Tibial artery (tissue), 4 donors: ENCODE results near the gene ZNF594.
"Not testable (repeated sequence)": the region's sequence is repeated elsewhere in the genome, so short reads cannot be mapped to it uniquely, and the experiment has no call there.

Experiments used
- DNase-seq, 2 donors: peaks; one replicate each; pipeline ENCODE4 v3.0.0-alpha.2; 2019
- H3K27ac ChIP-seq, 2 donors: fragments of 200-600 bp; sonication (generic) in 1 of 2; 1 replicate in 1 of 2; 2 replicates in 1 of 2; pipeline ENCODE4 v1.5.1; 2018 to 2019; ENCODE audit warnings: mild to moderate bottlenecking in 1 of 2
- H3K27me3 ChIP-seq, 2 donors: fragments of 200-600 bp; sonication (generic) in 1 of 2; one replicate each; pipeline versions ENCODE4 v1.5.1 to v1.6.0; 2016 to 2019
- H3K36me3 ChIP-seq, 3 donors: fragments of 200-600 bp; sonication (generic) in 2 of 3; one replicate each; pipeline ENCODE4 v1.5.1; 2016 to 2019; ENCODE audit warnings: mild to moderate bottlenecking in 2 of 3
- H3K4me1 ChIP-seq, 4 donors: fragments of 200-600 bp; sonication (generic) in 2 of 4; 1 replicate in 3 of 4; 2 replicates in 1 of 4; pipeline ENCODE4 v1.5.1; 2016 to 2019
- H3K4me3 ChIP-seq, 2 donors: fragments of 200-600 bp; sonication (generic) in 1 of 2; 1 replicate in 1 of 2; 2 replicates in 1 of 2; pipeline ENCODE4 v1.5.1; 2018 to 2019; ENCODE audit warnings: mild to moderate bottlenecking in 2 of 2
- H3K9me3 ChIP-seq, 3 donors: fragments of 200-600 bp; sonication (generic) in 1 of 3; one replicate each; pipeline ENCODE4 v1.5.1; 2016 to 2019
- intact Hi-C: fragments of 100-400 bp; cut with DNase I; formaldehyde crosslinking; loops from one replicate; pipeline ENCODE4 v1.15.0; 2023; ENCODE audit warnings: low total_unique reads
- TF ChIP-seq, protein P1 (sequence below), 2 experiments: fragments of 200-600 bp in 1 of 2; fragments of 450-650 bp in 1 of 2; IDR thresholded peaks; one replicate each; pipeline ENCODE4 v1.5.1; 2017 to 2019; ENCODE audit warnings: antibody characterized with exemption in 2 of 2, mild to moderate bottlenecking in 1 of 2, moderate library complexity in 1 of 2

The ZNF594 gene

DNA sequence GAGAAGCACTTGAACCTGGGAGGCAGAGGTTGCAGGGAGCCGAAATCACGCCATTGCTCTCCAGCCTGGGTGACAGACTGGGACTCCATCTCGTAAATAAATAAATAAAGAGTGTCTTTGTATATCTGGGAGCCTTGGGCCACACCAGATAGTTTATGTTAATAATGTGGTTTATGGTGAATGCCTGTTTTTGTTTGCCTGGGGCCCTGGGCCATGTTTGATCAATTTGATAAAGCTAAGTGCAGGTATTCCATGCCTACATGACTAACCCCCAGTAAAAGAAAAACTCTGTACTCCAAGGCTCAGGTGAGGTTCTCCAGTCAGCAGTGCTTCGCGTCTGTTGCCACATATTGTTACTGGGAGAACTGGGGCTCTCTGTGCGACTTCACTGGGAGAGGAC is 27.9 kb upstream of the ZNF594 start:
- intact Hi-C loops, result no loop called here
- DNase-seq, result no peak

GRCh38 chr17:5217562-5217961 is 25.9 kb upstream of the ZNF594 start:
- H3K27ac ChIP-seq, H3K4me3 ChIP-seq, DNase-seq, H3K4me1 ChIP-seq, H3K27me3 ChIP-seq, intact Hi-C loops, H3K9me3 ChIP-seq: not testable (repeated sequence)
- H3K36me3 ChIP-seq, result peaks cover 24 to 35% (median 31%) of the 10 kb centered on the region in 3 donors

More for the DNA sequence above, 27.9 kb upstream of the ZNF594 start:
- no peak overlapping the region for H3K4me3 ChIP-seq
- TF ChIP-seq, protein P1, sequence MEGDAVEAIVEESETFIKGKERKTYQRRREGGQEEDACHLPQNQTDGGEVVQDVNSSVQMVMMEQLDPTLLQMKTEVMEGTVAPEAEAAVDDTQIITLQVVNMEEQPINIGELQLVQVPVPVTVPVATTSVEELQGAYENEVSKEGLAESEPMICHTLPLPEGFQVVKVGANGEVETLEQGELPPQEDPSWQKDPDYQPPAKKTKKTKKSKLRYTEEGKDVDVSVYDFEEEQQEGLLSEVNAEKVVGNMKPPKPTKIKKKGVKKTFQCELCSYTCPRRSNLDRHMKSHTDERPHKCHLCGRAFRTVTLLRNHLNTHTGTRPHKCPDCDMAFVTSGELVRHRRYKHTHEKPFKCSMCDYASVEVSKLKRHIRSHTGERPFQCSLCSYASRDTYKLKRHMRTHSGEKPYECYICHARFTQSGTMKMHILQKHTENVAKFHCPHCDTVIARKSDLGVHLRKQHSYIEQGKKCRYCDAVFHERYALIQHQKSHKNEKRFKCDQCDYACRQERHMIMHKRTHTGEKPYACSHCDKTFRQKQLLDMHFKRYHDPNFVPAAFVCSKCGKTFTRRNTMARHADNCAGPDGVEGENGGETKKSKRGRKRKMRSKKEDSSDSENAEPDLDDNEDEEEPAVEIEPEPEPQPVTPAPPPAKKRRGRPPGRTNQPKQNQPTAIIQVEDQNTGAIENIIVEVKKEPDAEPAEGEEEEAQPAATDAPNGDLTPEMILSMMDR (IDR thresholded peaks at IDR 0.05), result no peak
- no peaks in the 10 kb centered on the region for H3K9me3 ChIP-seq
- no peak overlapping the region for H3K27ac ChIP-seq
- no peaks in the 10 kb centered on the region for H3K4me1 ChIP-seq
- no peaks in the 10 kb centered on the region for H3K27me3 ChIP-seq
- peaks cover 24 to 47% (median 31%) of the 10 kb centered on the region in 3 donors for H3K36me3 ChIP-seq

DNA sequence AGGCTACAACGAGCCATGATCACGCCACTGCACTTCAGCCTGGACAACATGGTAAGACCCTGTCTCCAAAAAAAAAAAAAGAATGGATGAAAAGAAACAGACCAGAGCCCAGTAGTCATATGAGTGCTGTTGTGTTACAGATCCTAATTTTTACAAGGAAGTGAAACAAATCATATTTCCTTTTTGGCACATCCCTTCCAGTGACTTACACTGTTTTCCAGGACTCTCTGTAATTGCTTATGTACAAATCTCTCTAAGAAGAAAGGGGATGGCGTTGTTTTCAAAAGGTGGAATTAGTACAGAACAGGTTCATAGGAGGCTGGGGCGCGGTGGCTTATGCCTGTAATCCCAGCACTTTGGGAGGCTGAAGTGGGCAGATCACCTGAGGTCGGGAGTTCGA is 19.8 kb upstream of the ZNF594 start:
- peaks cover 16 to 31% (median 20%) of the 10 kb centered on the region in 3 donors for H3K36me3 ChIP-seq
- DNase-seq, result no peak
- TF ChIP-seq, protein P1 (IDR thresholded peaks at IDR 0.05), result no peak
- no peak overlapping the region for H3K4me3 ChIP-seq
- intact Hi-C loops, result no loop called here
- no peak overlapping the region for H3K27ac ChIP-seq
- no peaks in the 10 kb centered on the region for H3K9me3 ChIP-seq
- no peaks in the 10 kb centered on the region for H3K27me3 ChIP-seq
- H3K4me1 ChIP-seq, result no peaks in the 10 kb centered on the region

DNA sequence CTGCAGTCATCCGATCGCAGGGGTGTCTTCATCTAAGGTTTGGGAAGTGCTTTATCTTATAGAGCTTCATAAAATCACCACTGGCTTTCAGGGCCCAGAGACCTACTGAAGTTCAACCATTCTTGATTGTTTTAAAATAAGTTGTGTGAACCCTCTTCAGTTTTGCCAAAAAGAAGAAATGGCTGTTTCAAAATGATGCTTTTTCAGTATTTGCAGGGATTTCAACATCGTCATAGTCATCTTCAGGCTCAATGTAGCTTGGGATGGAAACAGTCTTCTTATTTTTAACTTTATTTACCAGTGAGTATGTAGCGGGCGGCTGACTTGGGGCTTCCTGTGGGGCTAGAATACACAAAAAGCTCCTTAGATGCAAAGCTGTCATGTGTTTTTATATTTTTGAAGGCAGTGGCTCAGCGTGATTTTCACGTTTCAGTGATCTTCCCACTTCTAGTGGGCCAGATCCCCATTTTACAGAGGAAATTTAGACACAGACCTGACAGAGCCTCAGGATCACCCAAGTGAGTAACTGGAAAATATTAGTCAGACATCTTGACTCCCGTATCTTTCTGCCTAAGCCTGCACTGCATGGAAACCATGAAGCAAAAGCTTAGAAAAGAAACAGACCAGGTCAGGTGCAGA is 19.1 kb upstream of the ZNF594 start:
- H3K36me3 ChIP-seq, result peaks cover 9 to 24% (median 13%) of the 10 kb centered on the region in 3 donors
- intact Hi-C loops, result no loop called here
- no peaks in the 10 kb centered on the region for H3K27me3 ChIP-seq
- H3K4me3 ChIP-seq, result no peak overlapping the region
- H3K27ac ChIP-seq, result no peak overlapping the region
- no peaks in the 10 kb centered on the region for H3K4me1 ChIP-seq
- no peak for DNase-seq
- no peaks in the 10 kb centered on the region for H3K9me3 ChIP-seq
- TF ChIP-seq, protein P1 (IDR thresholded peaks at IDR 0.05), result no peak

GRCh38 chr17:5210091-5210490 is 18.4 kb upstream of the ZNF594 start:
- peaks cover 3 to 18% (median 10%) of the 10 kb centered on the region in 3 donors for H3K36me3 ChIP-seq
- H3K4me1 ChIP-seq, result no peaks in the 10 kb centered on the region
- H3K4me3 ChIP-seq, result no peak overlapping the region
- intact Hi-C loops, result no loop called here
- DNase-seq, result no peak
- no peaks in the 10 kb centered on the region for H3K27me3 ChIP-seq
- TF ChIP-seq, protein P1 (IDR thresholded peaks at IDR 0.05), result no peak
- H3K9me3 ChIP-seq, result no peaks in the 10 kb centered on the region
- no peak overlapping the region for H3K27ac ChIP-seq

DNA sequence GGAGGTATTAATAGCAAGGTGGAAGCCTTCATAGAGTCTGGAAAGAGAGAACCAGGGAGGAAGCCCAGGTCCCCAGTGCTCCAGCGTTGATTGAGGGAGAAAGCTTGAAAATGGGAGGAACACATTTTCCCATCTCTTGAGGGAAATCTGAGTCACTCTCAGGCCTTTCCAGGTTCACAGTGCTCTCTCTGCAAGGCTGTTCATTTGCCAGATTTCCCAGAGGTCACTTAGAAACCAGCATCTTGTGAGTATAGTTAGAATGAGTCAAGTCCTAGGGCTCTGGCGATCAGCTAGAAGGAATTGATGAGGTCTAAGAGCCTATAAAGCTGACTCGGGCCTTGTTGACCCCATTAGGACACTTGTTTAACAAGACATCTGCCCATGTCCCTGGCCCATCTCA is 17.7 kb upstream of the ZNF594 start:
- Histone ChIP-seq H3K4me1 (no peaks in the 10 kb centered on the region), H3K4me3 (no peak overlapping the region), H3K27ac (no peak overlapping the region), H3K36me3 (peaks cover 0 to 13% (median 10%) of the 10 kb centered on the region in 3 donors), H3K27me3 (no peaks in the 10 kb centered on the region), H3K9me3 (no peaks in the 10 kb centered on the region)
- no peak for DNase-seq
- intact Hi-C loops, result no loop called here
- TF ChIP-seq, protein P1 (IDR thresholded peaks at IDR 0.05), result no peak
